NCI-H460 (cell line): ENCODE data around the gene RTN4. TPM values are rescaled to one million over a fixed set of nuclear protein-coding genes. Genes with fewer than 3 reads are reported as not detected.

Experiments
- DNase-seq: peaks from one replicate; pipeline ENCODE4 v3.0.0-alpha.2; 2016; ENCODE audit warnings: low read depth; ENCODE audit errors: extremely low read depth
- total RNA-seq: library from RNA; depleted of rRNA; stranded (reverse); fragments of >200 nt; shearing (Covaris generic); gene quantifications from 2 replicates; pipeline ENCODE4 v1.2.3, GENCODE V29; 2014

Gene RTN4
- total RNA-seq, 1 experiment from 2014 or later = 305 TPM

DNA sequence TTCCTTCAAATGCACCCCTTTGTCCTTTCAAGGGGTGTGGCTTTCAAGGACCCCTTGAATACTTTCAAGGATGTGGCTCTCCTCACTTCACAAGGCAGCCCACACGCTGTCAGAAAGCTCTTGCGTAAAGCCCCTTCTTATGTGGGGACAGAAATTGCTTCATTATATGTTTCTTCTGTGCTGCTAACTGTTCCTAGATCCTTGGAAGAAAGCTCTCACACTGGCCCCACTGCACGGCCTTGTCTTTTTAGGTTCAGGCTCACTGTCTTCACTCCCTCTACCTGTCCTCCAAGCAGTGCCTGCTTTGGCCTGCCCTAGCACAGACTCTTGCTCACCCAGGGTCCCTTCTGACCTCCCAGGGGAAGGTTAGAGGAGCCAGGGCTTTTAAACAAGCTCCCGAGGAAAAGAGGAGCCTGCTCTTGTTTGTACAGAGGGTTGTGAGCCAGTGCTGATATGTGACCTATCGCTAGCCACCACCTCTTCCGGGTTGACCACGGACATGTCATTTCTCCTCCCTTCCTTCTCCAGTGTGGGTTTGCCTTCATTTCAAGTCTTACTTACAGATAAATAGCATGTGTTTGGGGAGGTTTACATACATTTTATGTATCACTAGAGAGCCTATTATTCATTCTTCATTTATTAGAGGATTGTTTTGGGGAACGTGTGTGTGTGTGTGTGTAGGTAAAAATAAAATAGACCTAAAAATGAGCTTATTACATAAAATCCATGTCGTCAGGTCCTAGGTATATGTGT lies 94.7 kb downstream of the RTN4 start:
- peak; percentile 32 for DNase-seq

DNA sequence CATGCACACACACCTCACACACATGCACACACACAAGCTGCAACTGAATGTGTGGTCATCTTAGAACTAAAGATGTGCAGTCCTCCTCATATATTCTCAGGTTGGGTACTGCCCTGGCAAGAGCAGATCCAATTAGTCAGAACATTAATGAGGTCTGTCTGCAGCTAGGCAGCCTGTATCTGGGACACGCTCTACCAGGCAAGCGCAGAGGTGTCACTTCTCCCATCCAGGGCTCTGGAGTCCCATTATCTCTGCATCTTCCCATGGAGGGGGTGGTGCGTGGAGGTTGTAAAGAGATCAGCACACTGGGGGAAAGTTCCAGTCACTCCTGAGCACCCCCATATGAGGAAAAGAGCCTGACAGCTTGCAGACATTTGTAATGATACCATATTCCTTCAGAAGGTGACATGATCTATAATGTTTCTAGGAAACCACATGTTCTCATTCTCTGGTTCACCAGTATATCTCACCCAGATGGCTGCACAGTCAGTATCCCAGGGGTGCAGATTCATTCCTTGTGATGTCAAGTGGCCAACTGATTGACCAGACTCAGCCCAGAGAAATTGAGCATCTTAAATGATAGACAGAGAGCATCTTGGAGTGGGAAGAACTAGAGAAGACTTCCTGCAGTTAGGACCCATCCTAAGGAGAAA lies 95.4 kb downstream of the RTN4 start:
- DNase-seq = no peak

DNA sequence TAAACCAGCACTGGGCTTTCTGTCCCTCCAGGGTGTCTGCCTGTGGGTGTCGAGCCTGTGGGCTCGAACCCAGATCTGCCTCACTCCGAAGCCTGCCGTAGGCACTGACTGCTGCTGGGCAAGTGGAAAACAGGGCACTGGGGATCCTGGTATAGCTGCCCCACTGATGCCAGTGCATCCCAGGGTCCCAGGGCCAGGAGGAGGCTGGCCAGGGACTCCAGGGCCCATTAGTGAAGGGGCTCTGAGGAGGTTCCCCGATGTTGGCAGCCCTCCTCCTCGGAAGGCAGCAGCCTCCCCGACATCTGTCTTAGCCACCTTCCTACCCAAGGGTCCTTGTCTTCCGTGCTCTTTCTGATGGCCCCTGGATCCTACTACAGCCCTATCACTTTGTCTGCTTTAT lies 96.1 kb downstream of the RTN4 start:
- DNase-seq = no peak

- DNase-seq = no peak
Measured at GRCh38 chr2:54952978-54953456, 97.2 kb downstream of the RTN4 start.

DNA sequence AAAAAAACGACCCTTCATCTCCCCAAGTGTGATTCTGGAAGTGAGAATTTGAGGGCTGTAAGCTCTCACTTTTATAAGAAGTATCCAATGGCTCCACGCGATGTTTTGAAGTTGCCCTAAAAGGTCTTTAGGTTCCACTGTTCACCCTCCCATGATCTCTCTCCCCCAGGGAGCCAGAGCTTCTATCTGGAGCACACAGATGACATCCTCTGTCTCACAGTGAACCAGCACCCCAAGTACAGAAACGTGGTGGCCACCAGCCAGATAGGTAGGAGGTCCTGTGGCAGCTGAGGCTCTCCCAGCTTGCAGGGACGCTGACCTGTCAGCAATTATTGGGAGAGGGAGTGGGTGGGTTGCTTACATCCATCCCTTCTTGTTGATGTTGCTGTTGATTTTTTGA lies 97.8 kb downstream of the RTN4 start:
- no peak for DNase-seq

DNA sequence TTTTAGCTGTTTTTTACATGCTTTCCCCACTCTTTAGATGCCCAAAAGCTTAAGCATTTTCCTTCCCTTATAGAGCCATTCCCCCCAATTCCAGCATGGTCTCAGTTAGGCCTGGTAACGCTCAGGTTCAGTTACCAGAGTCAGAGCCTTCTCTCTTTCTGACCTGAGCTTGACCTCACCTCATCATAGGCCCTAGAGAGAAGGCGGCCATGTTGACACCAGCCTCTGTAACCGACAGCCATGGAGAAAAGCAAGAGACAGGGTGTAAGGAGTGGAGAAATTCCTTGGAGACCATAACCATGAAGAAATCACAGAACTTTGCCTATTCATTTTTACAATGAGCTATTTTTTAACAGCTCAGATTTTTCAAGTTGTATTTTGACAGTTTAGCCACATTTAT lies 99.4 kb downstream of the RTN4 start:
- no peak for DNase-seq

DNA sequence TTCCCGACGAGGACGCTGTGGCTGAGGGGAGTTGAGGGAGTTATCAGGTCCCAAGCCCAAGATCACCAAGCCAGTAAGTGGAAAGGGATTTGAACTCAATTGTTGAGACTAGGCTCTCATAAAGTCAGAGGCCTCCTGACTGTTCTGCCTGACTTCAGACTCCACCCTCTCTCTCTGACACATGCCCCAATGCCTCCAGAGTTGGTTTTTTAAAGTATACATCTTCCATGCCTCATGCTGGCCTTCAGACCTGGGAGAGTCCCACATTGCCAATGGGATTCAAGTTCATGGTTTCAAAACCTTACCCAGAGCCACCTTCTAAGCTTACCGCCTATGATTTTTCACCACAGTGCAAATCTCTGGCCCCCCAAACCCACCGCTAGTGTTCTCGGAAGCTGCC lies 100.8 kb downstream of the RTN4 start:
- DNase-seq = no peak

- DNase-seq = no peak
Measured at GRCh38 chr2:54948120-54948519, 102.1 kb downstream of the RTN4 start.

GRCh38 chr2:54947646-54948045 lies 102.6 kb downstream of the RTN4 start:
- DNase-seq = no peak

- no peak for DNase-seq
Measured at GRCh38 chr2:54947136-54947535, 103.1 kb downstream of the RTN4 start.

DNA sequence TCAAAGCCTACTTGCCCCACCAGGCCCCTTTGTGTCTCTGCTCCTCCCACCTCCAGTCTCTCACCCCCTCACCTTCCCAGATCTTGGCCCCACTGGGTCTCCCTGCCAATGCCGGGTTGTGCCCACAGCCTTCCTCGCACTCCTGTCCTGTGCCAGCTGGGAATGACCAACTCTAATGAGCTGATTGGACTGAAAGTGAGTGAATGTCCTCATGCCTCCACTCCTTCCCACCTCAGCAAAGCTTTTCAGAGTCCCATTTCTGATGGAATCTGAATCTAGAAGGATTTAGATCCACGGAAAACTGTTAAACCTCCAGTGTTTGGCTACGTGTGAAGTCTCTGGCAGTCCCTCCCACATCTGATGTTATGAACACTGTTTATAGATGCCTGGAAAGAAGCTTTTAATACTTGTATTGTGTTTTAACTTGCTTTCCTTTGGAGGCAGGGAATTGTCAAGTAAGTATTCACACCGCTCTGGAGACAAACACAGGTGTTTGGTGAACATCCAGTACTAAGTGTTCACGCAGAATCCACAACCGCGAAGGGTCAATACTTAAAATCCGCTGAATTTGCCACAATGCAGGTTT lies 103.9 kb downstream of the RTN4 start:
- DNase-seq = no peak

- DNase-seq = no peak
Measured at GRCh38 chr2:54945391-54946219, 104.6 kb downstream of the RTN4 start.

GRCh38 chr2:54944724-54945326 lies 105.4 kb downstream of the RTN4 start:
- DNase-seq = no peak

GRCh38 chr2:54942373-54942772 lies 107.9 kb downstream of the RTN4 start:
- no peak for DNase-seq

DNA sequence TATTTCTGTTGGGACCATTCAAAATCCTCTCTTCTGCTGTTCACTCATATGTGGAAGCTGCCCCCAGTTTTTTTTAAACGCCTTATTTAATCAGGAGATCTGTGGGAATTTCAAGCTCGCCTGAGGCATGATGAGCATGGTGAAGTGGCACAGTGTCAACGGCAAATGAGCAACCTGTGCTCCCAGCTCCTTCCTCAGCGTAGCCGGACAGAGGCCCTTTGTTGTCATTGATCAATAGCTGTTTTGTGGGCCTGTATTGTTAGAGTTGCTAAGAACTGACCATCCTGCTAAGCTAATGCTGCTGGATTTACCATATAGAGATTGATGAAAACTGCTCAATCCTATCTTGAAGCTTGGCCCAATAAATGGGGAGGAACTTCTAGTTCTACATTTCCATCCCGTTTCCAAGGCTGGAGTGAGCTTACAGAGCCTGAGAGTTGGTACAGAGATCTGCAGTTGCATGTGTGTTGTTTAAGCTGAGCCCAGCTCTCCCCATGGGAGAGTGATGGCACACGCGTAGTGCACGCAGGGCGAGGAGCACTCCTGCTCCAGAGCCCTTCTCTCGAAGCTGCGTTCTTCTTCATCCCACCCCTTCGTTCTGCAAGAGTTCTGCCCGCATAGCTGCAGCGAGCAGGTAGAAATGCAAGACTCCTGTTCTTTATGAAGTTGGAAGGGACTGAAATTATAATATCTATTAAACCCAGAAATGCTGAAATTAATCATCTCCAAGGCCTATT lies 108.8 kb downstream of the RTN4 start:
- DNase-seq = no peak

DNA sequence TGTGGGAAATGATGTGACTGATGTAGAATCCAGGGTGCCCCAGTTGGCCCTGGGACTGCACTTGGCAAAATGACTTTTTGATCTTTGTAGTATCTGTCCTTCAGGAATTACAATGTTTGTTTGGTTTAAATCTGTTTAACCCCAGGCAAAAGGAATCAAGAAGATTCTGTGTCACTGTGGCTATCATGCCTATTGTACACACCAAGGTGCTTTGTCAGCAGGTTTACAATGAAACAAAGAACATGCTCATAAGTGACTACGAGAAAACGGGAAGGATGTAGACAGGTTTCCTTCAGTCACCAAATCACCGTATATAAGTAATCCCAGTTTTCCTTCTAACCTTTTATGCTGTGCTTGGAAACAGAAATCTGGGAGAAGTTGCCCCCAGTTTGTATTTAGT lies 109.5 kb downstream of the RTN4 start:
- no peak for DNase-seq

DNA sequence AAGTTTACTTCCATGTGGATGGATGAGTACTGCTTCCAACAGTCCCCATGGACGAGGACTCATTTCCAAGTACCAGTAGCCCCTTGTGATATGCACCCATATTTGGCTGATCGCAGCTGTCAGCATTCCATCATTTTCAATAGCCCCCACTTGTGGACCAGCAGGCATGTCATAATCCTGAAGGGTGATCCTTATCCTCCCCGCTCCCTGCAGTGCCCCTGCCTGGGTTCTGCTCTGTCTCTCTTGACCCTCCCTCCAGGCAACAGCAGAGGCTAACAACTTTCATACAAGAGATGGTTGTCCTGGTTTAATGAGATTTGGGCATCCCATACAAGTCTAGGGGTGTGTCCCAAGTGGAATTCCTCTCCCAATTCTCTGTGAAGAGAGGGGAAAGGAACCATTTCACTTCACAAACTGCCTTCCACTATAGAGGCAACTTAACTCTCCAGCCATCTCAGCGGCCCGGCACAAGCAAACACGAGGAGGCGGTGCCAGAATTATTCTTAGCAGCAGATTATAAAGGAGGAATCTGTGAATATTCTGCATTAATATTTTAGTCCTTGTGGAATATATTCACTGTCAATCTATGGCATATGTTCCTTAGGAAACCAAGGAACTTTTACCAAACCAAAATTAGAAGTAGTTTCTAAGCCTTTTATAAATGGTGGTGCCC lies 110.7 kb downstream of the RTN4 start:
- no peak for DNase-seq

GRCh38 chr2:54936766-54937165 lies 113.5 kb downstream of the RTN4 start:
- DNase-seq = no peak

GRCh38 chr2:54935389-54935788 lies 114.9 kb downstream of the RTN4 start:
- no peak for DNase-seq
